Breast epithelium (tissue), 3 donors: ENCODE measurements around the gene TMEM208.

Source experiments
- CTCF ChIP-seq, 3 donors: fragments of 450-650 bp; IDR thresholded peaks; one replicate each; pipeline ENCODE4 v1.5.1; 2016 to 2017; ENCODE audit warnings: antibody characterized with exemption in 3 of 3, mild to moderate bottlenecking in 3 of 3, moderate library complexity in 3 of 3
- POLR2A ChIP-seq: fragments of 450-650 bp; IDR thresholded peaks from one replicate; pipeline ENCODE4 v1.6.1; 2016; ENCODE audit warnings: antibody characterized with exemption, mild to moderate bottlenecking, moderate library complexity
- POLR2AphosphoS5 ChIP-seq, 3 donors: sonication (generic); formaldehyde crosslinking; IDR thresholded peaks; one replicate each; pipeline ENCODE4 v1.6.1; 2017; ENCODE audit warnings: antibody characterized with exemption in 3 of 3

GRCh38 chr16:67264866-67265265 is 37.9 kb downstream of the TMEM208 start:
- TF ChIP-seq POLR2A (no peak), CTCF (IDR thresholded peaks at IDR 0.05) (no peak), POLR2AphosphoS5 (IDR thresholded peaks at IDR 0.05) (no peak)
